ENCODE measurements around the gene GBA2.
A peak's percentile ranks its signal among the peaks of the same experiment; 100 is the strongest.

GRCh38 chr9:35689542-35690293 lies 59.3 kb downstream of the GBA2 start, which contains the start of gene TPM2:
- TF ChIP-seq POLR2AphosphoS5 (IDR thresholded peaks at IDR 0.05; ENCODE audit: low read depth, low read length) = 0 out of 2 replicates have a peak, but pooled peaks have one; percentile 48
- TF ChIP-seq POLR2A (IDR thresholded peaks at IDR 0.05; ENCODE audit: low read depth, low read length) = peak; percentile 44; the same call in 1 of the 2 replicates
- no peak for TF ChIP-seq TAF1 (IDR thresholded peaks at IDR 0.05; ENCODE audit: low read depth, low read length)
- TF ChIP-seq POU2F2 (IDR thresholded peaks at IDR 0.05; ENCODE audit: low read depth, low read length) = no peak
- no peak for TF ChIP-seq SPI1 (IDR thresholded peaks at IDR 0.05; ENCODE audit: low read depth, low read length)
- no peak for TF ChIP-seq PAX5 (IDR thresholded peaks at IDR 0.05; ENCODE audit: insufficient read depth, low read length, severe bottlenecking)
